ENCODE data around the gene VPS18. TPM values are rescaled to one million over a fixed set of nuclear protein-coding genes. Genes with fewer than 3 reads are reported as not detected.

The VPS18 gene
- polyA plus RNA-seq, result 10 to 100 TPM; 20.8 to 36.8 (median 35.3) TPM

- Mint-ChIP-seq H3K9me3 (no peaks in the 10 kb centered on the region), H3K4me3 (peak within 1 kb of the TSS; percentile 96 to 100 (median 99)), H3K27ac (peak within 1 kb of the TSS; percentile 96 to 100 (median 98)), H3K36me3 (peaks cover 0 to 6% (median 5%) of the 10 kb centered on the region in 3 donors), H3K27me3 (ENCODE audit: low read depth in 3 of 3) (peaks cover 4 to 14% (median 10%) of the 10 kb centered on the region in 3 donors), H3K4me1 (peaks cover 41 to 53% of the 10 kb centered on the region in 2 donors)
- peak; percentile 97 to 98 (median 98) for DNase-seq
These were observed at the start of gene VPS18 for GRCh38 chr15:40893733-40894680. VPS18 (plus strand) TSS chr15:40894450; CDS start chr15:40894769, 319 bp downstream.

GRCh38 chr15:40844696-40845030 is 49.6 kb upstream of the VPS18 start:
- Mint-ChIP-seq H3K4me3 (peak overlapping the region; percentile 74 to 85 (median 79)), H3K9me3 (no peaks in the 10 kb centered on the region)

DNA sequence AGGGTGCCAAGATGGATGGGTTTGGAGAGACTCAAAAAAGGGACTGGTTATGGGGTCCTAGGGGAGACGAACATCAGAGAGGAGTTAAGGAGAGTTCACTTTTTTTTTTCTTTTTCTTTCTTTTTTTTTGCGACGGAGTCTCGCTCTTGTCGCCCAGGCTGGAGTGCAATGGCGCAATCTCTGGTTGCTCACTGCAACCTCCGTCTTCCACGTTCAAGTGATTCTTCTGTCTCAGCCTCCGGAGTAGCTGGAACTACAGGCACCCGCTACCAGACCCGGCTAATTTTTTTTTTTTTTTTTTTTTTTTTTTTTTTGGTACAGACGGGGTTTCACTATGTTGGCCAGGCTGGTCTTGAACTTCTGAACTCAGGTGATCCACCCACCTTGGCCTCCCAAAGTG is 49.2 kb upstream of the VPS18 start:
- H3K36me3 Mint-ChIP-seq, result no peaks in the 10 kb centered on the region
- H3K4me1 Mint-ChIP-seq, result peaks cover 12 to 13% of the 10 kb centered on the region in 2 donors
- H3K27me3 Mint-ChIP-seq (ENCODE audit: low read depth in 3 of 3), result peaks cover 7 to 18% (median 8%) of the 10 kb centered on the region in 3 donors
- no peak overlapping the region for H3K27ac Mint-ChIP-seq
- no peaks in the 10 kb centered on the region for H3K9me3 Mint-ChIP-seq
- H3K4me3 Mint-ChIP-seq, result peak overlapping the region; percentile 74 to 85 (median 79)
- no peak for DNase-seq

More at GRCh38 chr15:40844696-40845030, 49.6 kb upstream of the VPS18 start:
- DNase-seq, result peak in 2 of 3 donors; percentile 11 to 14
- H3K4me1 Mint-ChIP-seq, result peaks cover 12 to 13% of the 10 kb centered on the region in 2 donors
- no peak overlapping the region for H3K27ac Mint-ChIP-seq
- H3K36me3 Mint-ChIP-seq, result no peaks in the 10 kb centered on the region
- H3K27me3 Mint-ChIP-seq (ENCODE audit: low read depth in 3 of 3), result peaks cover 7 to 18% (median 8%) of the 10 kb centered on the region in 3 donors

DNA sequence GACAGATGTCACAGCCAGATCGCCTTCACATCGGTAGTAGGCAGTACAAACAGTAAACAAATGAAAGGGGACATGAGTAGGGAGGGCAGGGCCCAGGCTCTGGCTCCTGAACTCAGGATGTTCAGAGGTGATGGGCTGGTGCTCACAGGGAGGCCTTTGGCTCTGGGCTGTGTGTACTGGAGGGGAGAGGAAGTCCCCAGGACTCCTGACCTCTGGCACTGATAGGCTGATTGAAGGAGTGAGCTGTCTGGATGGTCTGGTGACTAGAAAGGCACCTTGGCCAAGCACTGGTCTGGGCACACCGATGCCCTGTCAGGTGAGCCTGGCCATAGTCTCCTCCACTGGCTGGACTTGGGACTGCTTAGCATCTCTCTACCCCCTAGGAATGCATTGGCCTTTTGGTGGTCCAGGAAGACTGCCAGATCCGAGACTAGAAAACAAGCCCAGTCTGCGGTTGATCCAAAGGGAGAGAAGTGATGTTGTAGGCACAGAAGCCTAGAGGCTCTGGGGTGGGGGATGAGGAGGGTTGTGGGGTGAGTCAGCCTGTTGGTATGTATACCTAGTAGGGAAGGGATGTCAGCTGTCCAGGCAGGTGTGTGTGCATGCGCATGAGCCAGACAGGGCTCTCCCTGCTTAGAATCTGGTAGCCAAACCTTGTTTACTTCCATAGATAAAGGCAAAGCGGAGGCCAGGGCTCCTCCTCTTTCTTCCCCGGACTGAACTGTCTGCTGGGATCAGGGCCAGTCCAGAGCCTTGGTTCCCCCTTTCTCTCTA is 48.6 kb upstream of the VPS18 start:
- Mint-ChIP-seq H3K27ac (no peak overlapping the region), H3K9me3 (no peaks in the 10 kb centered on the region), H3K4me1 (peaks cover 12 to 13% of the 10 kb centered on the region in 2 donors), H3K36me3 (no peaks in the 10 kb centered on the region), H3K27me3 (ENCODE audit: low read depth in 3 of 3) (peaks cover 5 to 18% (median 8%) of the 10 kb centered on the region in 3 donors), H3K4me3 (peak overlapping the region; percentile 35 to 52 (median 44))
- no peak for DNase-seq

- no peaks in the 10 kb centered on the region for H3K9me3 Mint-ChIP-seq
- peaks cover 12 to 13% of the 10 kb centered on the region in 2 donors for H3K4me1 Mint-ChIP-seq
- H3K36me3 Mint-ChIP-seq, result no peaks in the 10 kb centered on the region
- H3K27me3 Mint-ChIP-seq (ENCODE audit: low read depth in 3 of 3), result peaks cover 5 to 18% (median 10%) of the 10 kb centered on the region in 3 donors
- no peak overlapping the region for H3K27ac Mint-ChIP-seq
- no peak overlapping the region for H3K4me3 Mint-ChIP-seq
- DNase-seq, result no peak
These were observed 47.4 kb upstream of the VPS18 start for GRCh38 chr15:40846841-40847222.

DNA sequence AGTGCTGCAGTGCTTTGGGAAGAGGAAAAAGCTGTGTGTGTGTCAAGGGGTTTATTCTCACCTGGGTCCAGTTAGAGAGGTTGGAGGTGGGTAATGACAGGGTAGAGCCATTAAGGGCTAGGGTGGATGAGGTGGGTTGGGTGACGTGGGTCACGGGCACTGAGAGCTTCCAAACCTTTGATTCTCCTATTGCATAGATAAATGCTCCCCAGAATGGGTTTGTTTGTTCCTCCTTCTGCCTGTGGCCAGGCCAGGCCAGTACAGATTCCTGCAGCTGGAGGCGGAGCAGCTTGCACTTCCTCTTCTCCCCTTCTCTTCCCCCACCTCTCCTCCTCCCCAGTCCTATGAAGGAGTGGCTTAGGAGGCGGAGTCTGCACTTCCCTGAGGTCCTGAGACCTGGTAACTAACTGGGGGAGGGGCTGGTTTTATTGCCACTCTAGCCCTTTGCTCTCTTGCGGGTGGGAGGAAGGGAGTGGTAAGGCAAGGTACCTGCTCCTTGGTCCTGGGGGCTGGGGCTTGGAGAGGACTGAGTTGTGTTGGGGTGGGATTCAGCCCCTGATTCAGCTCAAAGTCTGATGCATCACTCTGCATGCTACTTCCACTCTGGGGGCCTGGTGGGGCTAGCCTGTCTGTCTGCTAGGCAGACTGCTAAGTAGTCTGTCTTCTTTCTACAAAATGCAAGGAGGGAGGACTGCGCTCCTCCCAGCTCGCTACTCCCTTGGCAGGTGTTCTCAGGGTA is 46.9 kb upstream of the VPS18 start:
- DNase-seq, result no peak
- Mint-ChIP-seq H3K4me1 (peaks cover 12 to 13% of the 10 kb centered on the region in 2 donors), H3K4me3 (no peak overlapping the region), H3K9me3 (no peaks in the 10 kb centered on the region), H3K27ac (no peak overlapping the region), H3K36me3 (no peaks in the 10 kb centered on the region), H3K27me3 (ENCODE audit: low read depth in 3 of 3) (peaks cover 2 to 20% (median 10%) of the 10 kb centered on the region in 3 donors)

DNA sequence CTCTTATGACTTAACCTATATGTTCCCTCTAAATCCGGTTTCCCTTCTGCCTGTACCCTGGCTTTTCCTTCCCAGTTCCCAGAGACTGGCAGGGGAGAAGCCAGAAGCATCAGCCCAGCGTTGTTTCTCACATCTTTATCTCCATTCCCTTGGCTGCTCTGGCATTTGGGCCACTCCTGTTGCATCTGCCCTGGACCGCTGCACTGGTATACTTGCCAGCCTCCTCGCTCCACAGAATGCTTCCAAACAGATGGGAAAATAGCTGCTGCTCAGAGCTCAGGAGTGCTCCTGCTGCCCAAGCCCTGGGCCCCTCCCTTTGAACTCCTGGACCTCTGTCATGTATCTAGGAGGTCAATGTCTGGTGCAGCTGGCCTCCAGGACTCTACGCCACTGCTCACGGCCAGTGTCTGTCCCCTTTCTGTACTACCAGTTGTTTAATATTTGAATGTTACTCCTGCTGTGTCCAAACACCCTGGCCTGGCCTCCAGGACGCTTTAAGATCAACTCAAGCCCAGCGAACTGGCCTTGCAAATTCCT is 43.6 kb upstream of the VPS18 start:
- peaks cover 0 to 1% of the 10 kb centered on the region in 2 donors for H3K4me1 Mint-ChIP-seq
- H3K27ac Mint-ChIP-seq, result no peak overlapping the region
- no peak for DNase-seq
- H3K36me3 Mint-ChIP-seq, result no peaks in the 10 kb centered on the region
- H3K27me3 Mint-ChIP-seq (ENCODE audit: low read depth in 3 of 3), result peaks cover 0 to 12% (median 2%) of the 10 kb centered on the region in 3 donors
- H3K9me3 Mint-ChIP-seq, result no peaks in the 10 kb centered on the region
- no peak overlapping the region for H3K4me3 Mint-ChIP-seq

GRCh38 chr15:40852529-40852928 is 41.7 kb upstream of the VPS18 start:
- DNase-seq, result no peak
- Mint-ChIP-seq H3K27ac (no peak overlapping the region), H3K9me3 (no peaks in the 10 kb centered on the region), H3K27me3 (ENCODE audit: low read depth in 3 of 3) (peaks cover 0 to 9% (median 2%) of the 10 kb centered on the region in 3 donors), H3K4me1 (no peaks in the 10 kb centered on the region), H3K36me3 (no peaks in the 10 kb centered on the region), H3K4me3 (no peak overlapping the region)

- no peaks in the 10 kb centered on the region for H3K4me1 Mint-ChIP-seq
- DNase-seq, result no peak
- no peak overlapping the region for H3K27ac Mint-ChIP-seq
- peaks cover 0 to 6% (median 2%) of the 10 kb centered on the region in 3 donors for H3K27me3 Mint-ChIP-seq (ENCODE audit: low read depth in 3 of 3)
- H3K9me3 Mint-ChIP-seq, result no peaks in the 10 kb centered on the region
- no peak overlapping the region for H3K4me3 Mint-ChIP-seq
- H3K36me3 Mint-ChIP-seq, result no peaks in the 10 kb centered on the region
These were observed 40.9 kb upstream of the VPS18 start for GRCh38 chr15:40853241-40853890.

DNA sequence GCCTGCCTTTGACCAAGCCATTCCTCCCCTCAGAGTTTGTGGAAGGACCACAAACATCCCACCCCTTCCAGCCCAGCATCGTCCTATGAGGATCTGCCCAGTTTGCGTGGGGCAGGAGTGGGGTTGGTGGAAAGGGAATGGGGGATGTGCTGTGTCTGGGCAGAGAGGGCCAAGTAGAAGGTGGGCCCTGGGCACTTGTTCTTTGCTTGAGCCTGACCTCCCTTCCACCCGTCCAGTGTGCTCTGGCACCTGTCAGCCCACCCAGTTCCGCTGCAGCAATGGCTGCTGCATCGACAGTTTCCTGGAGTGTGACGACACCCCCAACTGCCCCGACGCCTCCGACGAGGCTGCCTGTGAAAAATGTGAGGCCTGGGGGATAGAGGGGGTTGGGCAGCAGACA is 40.1 kb upstream of the VPS18 start:
- peaks cover under 1 to 6% (median 2%) of the 10 kb centered on the region in 3 donors for H3K27me3 Mint-ChIP-seq (ENCODE audit: low read depth in 3 of 3)
- no peak for DNase-seq
- H3K36me3 Mint-ChIP-seq, result no peaks in the 10 kb centered on the region
- H3K27ac Mint-ChIP-seq, result no peak overlapping the region
- no peak overlapping the region for H3K4me3 Mint-ChIP-seq
- H3K4me1 Mint-ChIP-seq, result peaks cover 0 to 2% of the 10 kb centered on the region in 2 donors
- no peaks in the 10 kb centered on the region for H3K9me3 Mint-ChIP-seq

DNA sequence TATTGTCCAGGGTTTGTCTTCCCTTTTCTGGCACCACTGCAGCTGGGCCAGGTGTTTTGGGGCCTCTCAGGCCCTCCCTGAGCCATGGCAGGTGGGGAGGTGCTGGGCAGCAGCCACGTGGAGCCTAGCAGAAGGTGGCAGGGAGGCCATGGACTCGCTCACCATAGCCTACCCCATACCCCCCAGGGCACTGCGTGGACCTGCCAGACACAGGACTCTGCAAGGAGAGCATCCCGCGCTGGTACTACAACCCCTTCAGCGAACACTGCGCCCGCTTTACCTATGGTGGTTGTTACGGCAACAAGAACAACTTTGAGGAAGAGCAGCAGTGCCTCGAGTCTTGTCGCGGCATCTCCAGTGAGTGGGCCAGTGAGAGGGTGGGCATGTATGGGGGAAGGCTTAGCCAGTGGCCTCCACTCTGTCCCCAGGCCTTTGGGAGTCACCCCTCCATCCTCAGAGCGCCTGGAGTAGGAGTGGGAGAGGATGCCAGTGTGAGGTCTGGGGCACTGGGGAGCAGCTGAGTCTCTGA is 38.5 kb upstream of the VPS18 start:
- H3K36me3 Mint-ChIP-seq, result no peaks in the 10 kb centered on the region
- H3K4me3 Mint-ChIP-seq, result no peak overlapping the region
- peaks cover 4 to 11% (median 6%) of the 10 kb centered on the region in 3 donors for H3K27me3 Mint-ChIP-seq (ENCODE audit: low read depth in 3 of 3)
- peaks cover 0 to 2% of the 10 kb centered on the region in 2 donors for H3K4me1 Mint-ChIP-seq
- no peak for DNase-seq
- no peaks in the 10 kb centered on the region for H3K9me3 Mint-ChIP-seq
- no peak overlapping the region for H3K27ac Mint-ChIP-seq

DNA sequence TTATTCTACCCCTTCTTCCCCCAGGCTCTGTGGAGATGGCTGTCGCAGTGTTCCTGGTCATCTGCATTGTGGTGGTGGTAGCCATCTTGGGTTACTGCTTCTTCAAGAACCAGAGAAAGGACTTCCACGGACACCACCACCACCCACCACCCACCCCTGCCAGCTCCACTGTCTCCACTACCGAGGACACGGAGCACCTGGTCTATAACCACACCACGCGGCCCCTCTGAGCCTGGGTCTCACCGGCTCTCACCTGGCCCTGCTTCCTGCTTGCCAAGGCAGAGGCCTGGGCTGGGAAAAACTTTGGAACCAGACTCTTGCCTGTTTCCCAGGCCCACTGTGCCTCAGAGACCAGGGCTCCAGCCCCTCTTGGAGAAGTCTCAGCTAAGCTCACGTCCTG is 37.5 kb upstream of the VPS18 start:
- Mint-ChIP-seq H3K36me3 (no peaks in the 10 kb centered on the region), H3K9me3 (no peaks in the 10 kb centered on the region), H3K4me3 (no peak overlapping the region), H3K4me1 (peaks cover 0 to 2% of the 10 kb centered on the region in 2 donors), H3K27ac (no peak overlapping the region), H3K27me3 (ENCODE audit: low read depth in 3 of 3) (peaks cover 4 to 15% (median 6%) of the 10 kb centered on the region in 3 donors)
- no peak for DNase-seq
